Kidney epithelial cell (primary cell): ENCODE data around the gene CYGB. TPM values are rescaled to one million over a fixed set of nuclear protein-coding genes. Genes with fewer than 3 reads are reported as not detected.

Source experiments
- DNase-seq: peaks from one replicate; pipeline ENCODE4 v3.0.0-alpha.2; 2010; ENCODE audit warnings: low read depth
- H3K27me3 ChIP-seq: 2 replicates; pipeline ENCODE4 v1.6.0; 2011; ENCODE audit warnings: low read length; ENCODE audit not compliant: control insufficient read depth, insufficient read depth
- H3K36me3 ChIP-seq: 2 replicates; pipeline ENCODE4 v1.5.1; 2011; ENCODE audit warnings: low read length; ENCODE audit not compliant: control insufficient read depth, insufficient read depth
- H3K4me3 ChIP-seq: 2 replicates; pipeline ENCODE4 v1.5.1; 2011; ENCODE audit warnings: low read depth, mild to moderate bottlenecking, control low read depth, low read length
- total RNA-seq: library from RNA; depleted of rRNA; stranded (reverse); fragments of >200 nt; gene quantifications from 2 replicates; pipeline ENCODE4 v1.2.3, GENCODE V29; 2015
- TF ChIP-seq, protein P1 (sequence below): IDR thresholded peaks from 2 replicates; pipeline ENCODE4 v1.5.1; 2011; ENCODE audit warnings: mild to moderate bottlenecking, moderate library complexity, low read length, control low read depth, inconsistent platforms; ENCODE audit not compliant: insufficient read depth, poor library complexity, severe bottlenecking

Gene CYGB
- total RNA-seq, 1 donor from 2014 or later: 16.9 TPM

DNA sequence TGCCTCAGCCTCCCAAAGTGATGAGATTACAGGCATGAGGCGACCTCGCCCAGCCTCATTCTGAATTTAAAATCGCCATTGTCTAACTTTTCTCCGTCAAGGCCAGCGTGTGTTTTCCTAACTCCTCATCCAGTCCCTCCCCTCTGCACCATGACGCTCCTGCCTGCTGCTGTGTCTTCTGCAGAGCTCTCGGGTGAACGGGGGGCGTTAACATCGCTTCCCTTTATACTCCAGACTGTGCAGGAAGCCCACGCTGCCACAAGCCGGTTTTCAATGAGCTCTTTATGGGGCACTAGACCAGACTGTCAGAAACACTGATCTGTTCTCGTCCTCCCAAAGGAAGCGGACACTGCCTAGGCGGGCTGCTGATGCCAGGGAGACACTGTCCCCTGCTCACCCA, 56.9 kb downstream of the CYGB start:
- Histone ChIP-seq H3K4me3 (no peak overlapping the region), H3K27me3 (no peaks in the 10 kb centered on the region), H3K36me3 (peaks cover 2% of the 10 kb centered on the region)
- DNase-seq: no peak
- TF ChIP-seq, protein P1, sequence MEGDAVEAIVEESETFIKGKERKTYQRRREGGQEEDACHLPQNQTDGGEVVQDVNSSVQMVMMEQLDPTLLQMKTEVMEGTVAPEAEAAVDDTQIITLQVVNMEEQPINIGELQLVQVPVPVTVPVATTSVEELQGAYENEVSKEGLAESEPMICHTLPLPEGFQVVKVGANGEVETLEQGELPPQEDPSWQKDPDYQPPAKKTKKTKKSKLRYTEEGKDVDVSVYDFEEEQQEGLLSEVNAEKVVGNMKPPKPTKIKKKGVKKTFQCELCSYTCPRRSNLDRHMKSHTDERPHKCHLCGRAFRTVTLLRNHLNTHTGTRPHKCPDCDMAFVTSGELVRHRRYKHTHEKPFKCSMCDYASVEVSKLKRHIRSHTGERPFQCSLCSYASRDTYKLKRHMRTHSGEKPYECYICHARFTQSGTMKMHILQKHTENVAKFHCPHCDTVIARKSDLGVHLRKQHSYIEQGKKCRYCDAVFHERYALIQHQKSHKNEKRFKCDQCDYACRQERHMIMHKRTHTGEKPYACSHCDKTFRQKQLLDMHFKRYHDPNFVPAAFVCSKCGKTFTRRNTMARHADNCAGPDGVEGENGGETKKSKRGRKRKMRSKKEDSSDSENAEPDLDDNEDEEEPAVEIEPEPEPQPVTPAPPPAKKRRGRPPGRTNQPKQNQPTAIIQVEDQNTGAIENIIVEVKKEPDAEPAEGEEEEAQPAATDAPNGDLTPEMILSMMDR: no peak

DNA sequence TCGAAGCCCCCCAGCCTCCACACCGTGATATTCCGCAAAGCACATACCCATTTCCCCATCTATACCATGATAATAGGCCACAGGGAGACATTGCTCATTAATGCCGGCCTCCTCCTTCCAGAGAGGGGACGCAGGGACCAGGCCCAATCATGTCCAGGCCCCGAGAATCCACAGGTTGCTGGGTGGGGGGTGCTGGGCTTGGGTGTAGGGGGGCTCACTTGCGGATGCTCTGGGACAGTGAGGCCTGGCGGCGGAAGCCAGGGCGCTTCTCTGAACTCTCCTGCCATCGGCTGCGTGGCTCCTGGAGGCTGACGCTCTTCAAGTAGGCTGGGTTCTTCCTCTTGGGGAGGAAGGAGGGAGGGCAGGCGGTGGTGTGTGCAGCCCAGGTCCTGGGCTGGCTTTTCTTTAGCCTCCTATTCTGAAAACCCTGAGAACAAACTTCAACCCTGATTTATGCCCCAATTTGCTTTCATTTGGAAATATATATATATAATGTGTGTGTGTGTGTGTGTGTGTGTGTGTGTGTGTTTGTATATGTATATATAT, 57.9 kb downstream of the CYGB start:
- TF ChIP-seq, protein P1: no peak
- no peak for DNase-seq
- Histone ChIP-seq H3K27me3 (no peaks in the 10 kb centered on the region), H3K36me3 (peaks cover 2% of the 10 kb centered on the region), H3K4me3 (no peak overlapping the region)

DNA sequence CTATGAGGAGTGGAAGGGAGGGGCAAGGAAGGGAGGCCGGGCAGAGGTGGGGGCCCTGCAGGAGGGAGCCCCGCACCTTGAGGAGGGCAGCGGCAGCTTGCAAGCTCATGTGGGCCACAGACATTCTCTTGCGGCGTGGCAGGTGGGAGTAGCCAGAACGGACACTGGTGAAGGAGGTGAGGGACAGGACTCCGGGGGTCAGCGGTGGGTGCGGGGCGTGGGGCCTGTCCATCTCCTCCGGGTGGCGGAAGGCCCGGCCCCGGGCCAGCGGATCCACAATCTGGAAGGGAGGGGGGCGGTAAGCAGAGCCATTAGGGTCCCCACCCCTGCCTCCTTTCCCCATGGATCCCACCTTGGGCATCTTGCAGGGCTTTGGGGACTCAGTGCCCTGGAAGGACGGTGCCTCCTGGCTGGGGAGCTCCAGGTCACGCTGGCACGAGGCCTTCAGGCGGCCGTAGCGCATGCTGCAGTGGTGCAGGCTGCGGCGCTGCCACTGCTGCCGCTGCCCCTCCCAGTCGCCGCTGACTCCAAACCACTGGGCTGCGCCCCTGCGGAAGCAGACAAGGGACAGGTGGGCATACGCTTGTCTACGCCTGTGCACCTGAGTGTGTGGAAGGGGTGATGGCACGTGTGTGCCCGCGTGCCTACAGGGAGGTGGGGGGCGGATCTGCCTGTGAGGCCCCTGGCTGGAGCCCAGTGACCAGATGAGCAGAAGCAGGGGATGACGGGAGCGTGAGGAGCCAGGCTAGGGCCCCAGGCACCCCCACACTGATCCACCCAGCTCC, 58.6 kb downstream of the CYGB start:
- Histone ChIP-seq H3K36me3 (peaks cover 2% of the 10 kb centered on the region), H3K27me3 (no peaks in the 10 kb centered on the region), H3K4me3 (no peak overlapping the region)
- TF ChIP-seq, protein P1: no peak
- no peak for DNase-seq

DNA sequence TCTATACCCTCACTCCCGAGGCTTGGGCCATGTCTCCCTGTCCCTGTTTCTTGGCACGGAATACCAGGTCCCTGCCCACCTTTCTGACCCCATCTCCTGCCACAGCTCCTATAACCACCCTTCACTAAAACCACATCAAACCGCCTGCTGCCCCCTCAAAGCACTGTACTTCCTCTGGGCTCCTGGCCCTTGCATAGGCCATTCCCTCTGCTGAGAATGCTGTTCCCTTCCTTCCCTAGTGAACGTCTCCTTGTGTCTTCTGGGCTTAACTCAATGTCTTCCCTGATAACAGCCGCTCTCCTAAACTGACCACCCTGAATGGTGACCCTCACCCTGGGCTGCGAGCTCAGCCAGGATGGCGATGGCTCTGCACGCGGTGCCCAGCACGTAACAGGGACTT, 59.4 kb downstream of the CYGB start:
- TF ChIP-seq, protein P1: no peak
- H3K27me3 ChIP-seq: no peaks in the 10 kb centered on the region
- H3K4me3 ChIP-seq: no peak overlapping the region
- DNase-seq: no peak
- H3K36me3 ChIP-seq: peaks cover 2% of the 10 kb centered on the region

DNA sequence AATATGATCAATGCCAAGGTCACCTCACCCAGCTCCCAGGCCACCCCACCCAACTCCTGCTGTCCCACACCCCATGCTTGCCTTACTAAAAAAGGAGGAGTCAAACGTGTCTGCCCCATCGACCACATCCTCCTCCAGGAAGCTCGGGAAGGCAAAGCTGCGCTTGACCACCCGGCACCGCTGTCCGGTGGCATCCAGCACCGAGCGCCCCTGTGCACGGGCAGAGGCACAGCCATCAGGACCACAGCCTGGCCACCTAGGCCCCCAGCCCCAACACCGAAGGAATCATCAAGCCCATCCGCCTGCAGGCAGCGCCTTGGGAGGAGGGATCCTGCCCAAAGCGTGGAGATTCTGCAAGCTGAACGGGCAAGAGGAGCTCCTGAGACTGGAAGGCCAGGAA, 59.9 kb downstream of the CYGB start:
- TF ChIP-seq, protein P1: no peak
- no peak overlapping the region for H3K4me3 ChIP-seq
- H3K36me3 ChIP-seq: peaks cover 2% of the 10 kb centered on the region
- DNase-seq: no peak
- H3K27me3 ChIP-seq: no peaks in the 10 kb centered on the region

Other genes with a start within 250 kb of the CYGB start
- 3.3 and 6.0 TPM in 2 replicates for gene QRICH2, start 229.4 kb downstream of the CYGB start, total RNA-seq
- 50.7 and 52.4 TPM in 2 replicates for gene PRPSAP1, start 183.8 kb downstream of the CYGB start, total RNA-seq
- 159 and 165 TPM in 2 replicates for gene SPHK1, start 153.1 kb downstream of the CYGB start, total RNA-seq
- gene UBE2O, start 84.6 kb downstream of the CYGB start, total RNA-seq: 12.6 and 15.5 TPM in 2 replicates
- not detected in 2 replicates for gene AANAT, start 70.1 kb downstream of the CYGB start, total RNA-seq
- gene RHBDF2, start 36.3 kb downstream of the CYGB start, total RNA-seq: 101 and 111 TPM in 2 replicates
- not detected in 2 replicates for gene PRCD, start 2.3 kb upstream of the CYGB start, total RNA-seq
- 9.9 and 13.6 TPM in 2 replicates for gene ST6GALNAC2, start 48.2 kb upstream of the CYGB start, total RNA-seq
- gene ST6GALNAC1, start 106.0 kb upstream of the CYGB start, total RNA-seq: not detected in 2 replicates
- gene MXRA7, start 173.3 kb upstream of the CYGB start, total RNA-seq: 110 and 142 TPM in 2 replicates
- gene JMJD6, start 188.9 kb upstream of the CYGB start, total RNA-seq: 21.4 and 25.8 TPM in 2 replicates
- 32.8 TPM in 2 replicates for gene METTL23, start 189.1 kb upstream of the CYGB start, total RNA-seq
- gene SRSF2, start 199.6 kb upstream of the CYGB start, total RNA-seq: 185 and 217 TPM in 2 replicates
- 17.5 and 21.2 TPM in 2 replicates for gene MFSD11, start 200.4 kb upstream of the CYGB start, total RNA-seq